Effector CD8-positive, alpha-beta T cell (primary cell): Measurements from ENCODE around the gene PXYLP1.

Experiments used
- DNase-seq: peaks from one replicate; lab custom pipeline; 2025; lab: John Stamatoyannopoulos, UW

The PXYLP1 gene

DNA sequence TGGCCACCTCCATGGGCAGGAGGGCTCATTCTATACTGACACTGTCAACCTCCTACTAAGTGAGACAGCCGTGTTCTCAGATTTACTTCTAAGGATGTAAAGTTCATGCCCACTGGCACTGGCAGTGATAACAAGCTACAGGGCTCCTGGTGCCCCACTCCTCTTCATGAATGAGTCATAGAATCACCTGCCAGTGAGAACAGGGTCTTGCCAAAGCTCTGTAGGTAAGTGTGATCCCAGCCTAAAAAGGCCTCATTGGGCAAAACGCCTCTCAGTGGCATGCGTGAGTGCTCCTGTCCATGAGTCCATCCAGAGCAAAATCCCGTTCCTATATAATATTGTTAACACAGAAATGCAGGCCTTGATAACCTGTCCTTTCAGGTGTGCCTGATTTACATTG is 17.4 kb downstream of the PXYLP1 start:
- no peak for DNase-seq

DNA sequence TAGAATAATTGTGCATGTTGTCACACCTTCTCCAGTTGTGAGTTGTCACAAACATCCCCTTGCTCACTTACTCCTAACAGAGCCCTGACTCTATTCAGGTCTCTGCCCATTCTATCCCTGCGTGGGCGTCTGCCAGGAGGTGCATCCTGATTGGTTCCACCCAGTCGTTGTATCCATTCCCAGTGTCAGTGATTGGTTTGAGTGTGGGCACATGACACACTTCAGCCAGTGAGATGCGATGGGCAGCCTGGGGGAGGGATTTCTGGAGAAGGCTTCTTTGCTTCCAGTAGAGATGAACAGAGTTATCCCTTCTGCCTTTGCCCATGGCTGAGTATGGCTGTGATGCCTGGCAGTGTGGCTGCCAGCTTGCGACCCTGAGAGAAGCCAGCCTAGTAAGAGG is 18.7 kb downstream of the PXYLP1 start:
- DNase-seq: no peak

DNA sequence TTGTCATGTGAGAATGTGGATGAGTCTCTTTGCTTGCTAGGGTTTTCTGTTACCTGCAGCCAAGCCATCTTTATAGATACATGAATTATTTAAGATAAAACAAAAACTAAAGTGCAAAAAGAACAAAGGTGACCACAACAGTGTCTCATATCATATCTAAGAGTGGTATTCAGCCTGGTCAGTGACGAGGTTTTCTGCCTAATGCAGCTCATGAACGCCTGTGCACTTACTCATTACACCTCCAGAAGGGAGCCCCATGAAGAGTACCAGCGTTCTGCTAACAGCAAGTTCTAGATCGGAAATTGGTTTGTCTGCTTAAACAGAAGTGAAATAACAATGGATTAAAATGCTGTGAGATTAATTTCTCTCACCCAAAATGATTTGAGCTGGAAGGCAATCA is 19.2 kb downstream of the PXYLP1 start:
- no peak for DNase-seq

DNA sequence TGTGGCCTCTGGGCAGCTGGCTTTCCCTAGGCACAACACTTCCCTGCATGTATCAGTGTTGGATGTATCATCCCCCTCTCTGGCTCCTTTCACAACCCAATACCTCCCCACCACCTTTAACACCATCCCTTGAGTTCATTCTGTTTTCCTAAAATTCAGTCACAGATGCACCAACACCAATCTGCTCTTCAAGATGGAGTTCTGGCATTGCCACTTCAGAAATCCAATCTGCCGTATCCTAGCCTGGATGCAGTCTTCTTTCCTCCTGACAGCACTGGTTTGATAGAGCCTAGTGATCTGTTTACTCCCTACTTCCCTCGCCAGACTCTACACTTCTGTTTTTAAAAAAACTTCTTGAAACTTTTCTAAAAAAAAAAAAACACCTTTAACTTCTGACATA is 21.7 kb downstream of the PXYLP1 start:
- DNase-seq: no peak

DNA sequence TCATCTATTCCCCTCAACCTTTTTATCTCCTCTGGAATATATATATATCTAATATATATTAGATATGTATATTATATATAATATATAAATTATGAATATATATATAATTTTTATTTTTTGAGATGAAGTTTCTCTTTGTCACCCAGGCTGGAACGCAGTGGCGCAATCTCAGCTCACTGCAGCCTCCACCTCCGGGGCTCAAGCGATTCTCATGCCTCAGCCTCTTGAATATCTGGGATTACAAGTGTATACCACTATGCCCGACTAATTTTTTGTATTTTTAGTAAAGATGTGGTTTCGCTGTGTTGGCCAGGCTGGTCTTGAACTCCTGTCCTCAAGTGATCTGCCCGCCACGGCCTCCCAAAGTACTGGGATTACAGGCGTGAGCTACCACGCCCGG is 22.2 kb downstream of the PXYLP1 start:
- no peak for DNase-seq

DNA sequence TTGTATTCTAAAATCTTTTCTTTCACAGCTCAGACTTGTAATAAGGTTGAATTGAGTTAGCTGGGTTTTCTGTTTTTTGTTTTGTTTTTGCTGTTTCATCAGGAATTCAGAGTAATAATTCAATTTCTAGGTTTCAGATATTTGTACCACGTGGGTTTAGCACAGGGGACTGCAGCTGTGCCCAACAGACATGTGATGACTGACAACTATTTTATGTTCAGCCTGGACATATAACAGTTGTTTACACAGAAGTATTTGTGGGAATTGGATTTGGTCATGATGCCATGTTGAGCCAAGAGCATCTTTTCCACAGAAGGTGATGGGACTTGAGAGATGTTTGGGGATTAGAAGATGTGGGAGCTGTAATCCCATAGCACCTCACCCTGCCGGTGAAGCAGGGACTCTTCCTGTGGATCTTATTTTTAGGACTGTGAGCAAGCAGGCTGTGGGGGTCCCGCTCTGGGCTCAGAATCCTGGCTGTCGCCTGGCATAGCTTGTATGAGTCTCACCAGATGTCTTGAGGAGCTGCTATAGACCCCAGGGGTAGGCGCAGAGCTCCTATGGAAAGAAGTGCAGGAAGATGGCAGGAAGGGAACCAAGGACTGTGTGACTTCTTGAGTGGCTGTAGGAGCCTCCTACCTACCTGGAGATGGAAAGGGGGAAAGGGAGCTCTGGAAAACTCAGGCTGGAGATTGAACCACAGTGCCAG is 23.7 kb downstream of the PXYLP1 start:
- DNase-seq: no peak

DNA sequence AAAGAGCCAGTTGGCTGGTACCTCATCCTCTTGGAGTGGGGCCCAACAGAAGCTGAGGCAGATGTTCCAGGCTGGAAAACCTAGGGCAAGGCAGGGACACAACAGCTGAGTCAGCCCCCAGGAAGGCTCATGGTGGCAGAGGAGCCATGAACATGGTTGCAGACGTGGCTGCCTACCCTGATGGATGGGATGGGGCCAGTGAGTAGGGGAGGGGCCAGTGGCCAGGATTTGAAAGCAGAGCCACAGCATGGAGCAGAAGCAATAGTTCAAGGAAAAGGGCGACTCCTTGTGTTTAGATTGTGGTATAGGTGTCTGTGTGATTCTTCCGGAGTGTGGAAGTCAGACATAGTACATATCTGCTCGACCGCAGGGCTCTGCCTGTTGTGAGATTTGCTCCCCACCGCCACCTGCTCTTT is 24.2 kb downstream of the PXYLP1 start:
- DNase-seq: peak; percentile 20

DNA sequence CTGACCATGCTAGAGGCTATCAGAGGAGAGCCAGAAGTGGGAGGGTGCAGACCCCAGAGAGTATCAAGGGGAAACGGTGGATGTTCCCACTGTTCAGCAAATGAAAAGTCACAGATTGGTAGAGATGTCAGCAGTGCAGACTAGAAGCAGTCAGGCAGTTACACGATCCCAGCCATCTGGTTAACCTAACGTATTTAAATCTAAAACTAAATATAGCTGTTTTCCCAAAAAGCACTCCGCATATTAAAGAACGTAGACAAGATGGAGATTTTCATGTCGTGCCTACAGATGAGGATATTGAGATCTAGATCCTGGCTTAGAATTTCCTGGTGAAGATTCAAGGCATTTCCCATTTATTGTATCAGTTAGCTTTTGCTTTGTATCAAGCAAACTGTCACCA is 25.2 kb downstream of the PXYLP1 start:
- no peak for DNase-seq

DNA sequence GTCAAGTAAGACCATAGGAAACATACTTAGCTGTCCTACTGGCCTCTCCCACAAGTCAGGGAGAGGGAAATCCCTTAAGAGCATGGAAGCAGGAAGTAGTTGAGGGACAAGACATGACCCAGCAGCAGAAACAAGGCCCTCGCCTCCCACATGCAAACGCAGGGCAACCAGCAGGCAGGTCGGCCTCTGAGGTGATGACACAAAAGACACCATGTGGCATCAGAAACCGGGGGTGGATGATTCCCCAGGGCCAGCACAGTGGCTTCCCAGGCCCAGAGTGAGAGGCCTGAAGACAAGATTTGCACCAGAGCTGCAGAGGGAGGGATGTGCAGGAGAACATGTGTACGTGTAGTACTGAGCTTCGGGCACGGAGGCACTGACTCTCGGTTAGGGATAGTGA is 26.3 kb downstream of the PXYLP1 start:
- DNase-seq: no peak

DNA sequence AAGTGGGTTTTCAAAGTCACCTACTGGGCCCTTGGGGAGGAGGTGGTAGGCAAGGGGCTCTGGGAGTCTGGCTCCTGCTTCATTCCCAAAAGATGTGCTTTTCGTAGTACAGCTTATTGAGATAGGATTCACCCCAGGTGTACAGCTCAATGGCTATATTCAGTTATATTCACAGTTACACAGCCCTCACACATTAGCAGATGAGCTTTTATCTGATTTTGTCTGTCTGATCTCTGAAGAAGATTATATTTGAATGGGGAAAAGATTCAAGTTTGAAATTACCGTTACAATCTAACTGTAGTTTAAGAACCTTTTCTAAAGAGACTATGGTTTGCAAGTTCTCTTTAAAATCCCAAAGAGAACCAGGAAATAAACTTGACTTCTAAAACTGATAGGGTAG is 27.3 kb downstream of the PXYLP1 start:
- DNase-seq: no peak

DNA sequence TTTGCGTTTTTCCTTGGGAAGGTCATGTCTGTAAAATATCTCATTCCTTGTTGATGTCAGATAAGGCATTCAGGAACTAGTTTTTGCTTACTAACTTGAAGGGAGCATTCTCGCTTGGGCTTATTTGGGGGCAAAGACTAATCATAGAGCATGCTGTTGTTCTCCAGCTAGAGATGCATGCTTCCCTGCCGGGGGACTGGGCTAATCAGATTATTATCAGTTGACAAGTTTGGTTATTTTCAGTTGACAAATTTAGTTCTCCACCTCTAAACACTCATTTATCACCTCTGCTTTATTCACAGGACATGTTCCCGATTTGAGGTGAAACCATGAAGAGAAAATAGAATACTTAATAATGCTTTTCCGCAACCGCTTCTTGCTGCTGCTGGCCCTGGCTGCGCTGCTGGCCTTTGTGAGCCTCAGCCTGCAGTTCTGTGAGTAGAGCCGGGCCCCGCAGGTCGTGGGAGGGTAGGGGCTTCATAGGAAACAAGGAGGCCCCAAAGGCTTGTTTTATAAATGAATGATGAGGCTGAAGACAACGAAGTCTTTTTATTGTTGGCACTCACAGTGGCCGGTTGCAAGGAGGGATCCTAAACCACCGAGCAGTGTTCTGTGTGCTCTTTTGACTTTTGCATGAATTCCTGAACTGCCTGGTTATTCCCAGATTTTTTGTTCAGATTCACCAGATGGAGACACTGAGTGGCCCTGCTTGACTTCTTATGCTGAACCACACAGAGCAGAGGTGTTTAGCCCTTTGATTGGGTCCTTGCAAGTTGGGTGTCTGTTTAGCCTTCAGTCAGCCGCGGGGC is 28.4 kb downstream of the PXYLP1 start:
- no peak for DNase-seq

DNA sequence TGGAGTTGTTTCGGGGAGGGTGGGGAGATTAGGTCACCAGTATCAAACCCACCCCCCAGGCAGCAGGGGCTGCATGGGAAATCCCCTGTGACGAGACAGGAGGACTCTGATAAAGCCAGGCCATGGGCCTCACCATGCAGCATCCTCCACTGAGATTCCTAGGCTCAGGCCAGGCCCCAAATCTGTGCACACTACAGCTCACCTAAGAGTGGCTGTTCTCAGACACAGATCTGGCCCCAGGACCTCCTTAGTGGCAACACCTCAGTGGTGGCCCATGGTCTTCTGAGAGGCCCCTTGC is 29.0 kb downstream of the PXYLP1 start:
- DNase-seq: no peak

DNA sequence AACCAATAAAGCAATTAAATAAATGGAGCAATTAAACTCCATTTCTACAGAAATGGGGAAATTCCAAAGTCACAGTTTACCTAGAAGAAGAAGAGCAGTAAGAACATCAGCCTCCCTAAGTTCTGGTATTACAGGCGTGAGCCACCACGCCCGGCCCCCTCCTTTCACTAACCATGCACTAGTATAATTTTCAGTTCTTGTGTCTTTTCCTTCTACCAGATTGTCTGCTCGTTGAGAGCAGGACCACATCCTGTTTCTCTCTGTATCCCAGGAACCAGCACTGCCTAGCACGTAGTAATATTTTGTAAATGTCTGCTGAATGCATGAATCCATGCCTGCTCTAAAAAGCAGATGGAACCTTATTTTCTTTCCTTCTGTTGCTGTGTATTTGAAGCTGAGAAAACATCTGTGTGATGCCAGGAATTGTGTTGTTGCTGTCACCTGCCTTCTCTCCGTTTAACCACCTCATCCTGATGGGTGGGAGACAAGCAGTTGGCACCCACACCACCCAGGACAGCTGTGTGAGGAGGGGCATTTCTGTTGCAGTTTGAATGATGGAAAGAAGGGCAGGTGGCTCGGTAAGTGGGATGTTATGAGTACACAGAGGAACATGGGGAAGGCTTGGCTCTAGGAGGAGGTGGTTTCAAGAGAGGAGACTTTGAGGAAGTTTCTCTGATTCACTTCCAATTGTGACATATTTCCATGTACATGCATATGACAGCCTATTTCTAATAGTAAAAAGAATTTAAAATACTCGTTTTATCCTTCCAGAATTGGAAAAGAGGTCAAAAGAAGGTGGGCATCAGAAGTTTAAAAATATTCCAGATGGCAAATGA is 30.1 kb downstream of the PXYLP1 start:
- DNase-seq: no peak

DNA sequence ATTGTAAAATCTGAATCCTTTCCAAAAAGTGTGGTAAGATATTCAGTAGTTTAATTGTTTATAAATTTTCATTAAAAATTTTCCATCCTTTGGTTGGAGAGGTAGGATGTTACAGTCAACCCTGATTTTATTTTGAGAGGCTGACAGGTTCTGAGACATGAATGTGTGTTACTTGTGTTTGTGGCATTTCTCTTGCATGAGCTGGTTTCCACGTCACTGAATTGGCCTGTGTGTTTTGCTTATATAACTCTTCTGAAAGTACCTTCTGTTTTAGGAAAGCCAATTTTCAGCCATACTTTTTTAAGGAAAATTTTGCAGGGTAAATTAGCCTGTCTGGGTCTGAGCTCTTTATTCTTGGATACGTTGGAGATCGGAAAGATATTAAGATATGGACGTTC is 30.7 kb downstream of the PXYLP1 start:
- DNase-seq: no peak

DNA sequence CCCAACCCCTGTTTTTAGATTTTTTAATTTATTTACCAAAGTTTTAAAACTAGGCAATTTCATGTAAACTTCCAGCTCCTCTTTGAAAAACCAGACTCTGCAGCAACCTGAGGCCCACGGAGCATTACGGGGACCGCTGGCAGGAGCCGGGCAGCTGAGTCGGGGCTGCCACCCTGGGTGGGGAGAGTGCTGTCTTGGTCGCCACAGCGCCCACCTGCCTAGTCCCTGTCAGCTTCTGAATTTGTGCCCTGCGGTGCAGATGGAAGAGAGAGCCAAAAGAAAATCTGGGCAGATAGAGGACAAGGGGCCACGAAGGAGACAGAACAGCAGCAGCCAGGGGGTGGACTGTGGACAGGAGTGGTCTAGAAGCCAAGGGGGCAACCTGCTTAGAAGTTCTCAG is 34.6 kb downstream of the PXYLP1 start:
- DNase-seq: no peak

DNA sequence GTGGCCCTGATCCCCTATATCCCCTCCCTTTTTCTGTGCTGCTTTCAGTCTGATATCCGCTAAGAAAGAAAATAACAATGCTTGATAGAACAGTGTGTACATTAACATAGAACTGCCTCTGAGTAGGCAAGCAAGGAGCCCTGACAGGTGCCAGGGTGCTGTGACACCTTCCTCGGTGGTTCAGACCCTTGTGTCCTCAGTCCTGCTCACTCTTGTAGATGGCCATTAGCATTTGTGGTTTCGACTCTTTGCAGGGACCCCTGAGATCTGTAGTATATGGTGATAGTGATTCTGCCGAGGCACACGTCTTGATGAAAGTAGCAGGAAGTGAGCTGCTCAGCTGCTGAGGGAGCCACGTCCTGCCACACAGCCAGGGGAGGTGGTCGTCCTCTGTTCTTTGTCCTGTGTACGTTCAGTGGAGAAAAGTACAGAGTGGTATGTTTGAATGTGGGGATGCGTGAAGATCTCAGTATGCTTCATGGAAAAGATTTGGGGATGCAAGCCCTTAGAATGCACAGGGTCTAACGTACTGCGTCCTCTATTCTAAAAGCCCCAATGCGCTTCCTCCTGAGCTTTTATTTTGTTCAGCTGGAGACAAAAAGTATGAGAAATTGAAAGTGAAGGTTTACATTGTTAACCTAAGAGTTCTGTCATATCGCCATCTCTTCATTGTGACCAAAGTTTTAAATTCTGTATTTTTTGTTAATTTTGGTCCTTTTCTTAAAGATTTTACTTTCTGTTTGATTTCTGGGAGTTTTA is 35.4 kb downstream of the PXYLP1 start:
- no peak for DNase-seq

DNA sequence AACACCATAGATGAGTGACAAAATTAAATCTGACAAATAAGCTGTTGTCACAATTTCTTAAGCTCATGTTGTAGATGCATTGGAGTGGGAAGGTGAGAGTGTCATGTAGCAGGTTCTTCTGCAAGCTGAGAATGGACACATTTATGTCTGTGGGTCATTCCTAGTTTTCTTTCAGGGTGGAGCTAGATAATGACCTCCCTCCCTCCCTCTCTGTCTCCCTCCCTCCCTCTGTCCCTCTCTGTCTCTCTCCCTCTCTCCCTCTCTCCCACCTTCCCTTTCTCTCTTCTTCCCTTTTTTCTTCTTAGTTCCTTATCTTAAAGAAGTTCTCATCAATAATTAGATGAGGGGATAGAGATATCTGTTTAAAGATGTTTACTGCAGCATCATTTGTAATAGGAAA is 36.0 kb downstream of the PXYLP1 start:
- DNase-seq: no peak

DNA sequence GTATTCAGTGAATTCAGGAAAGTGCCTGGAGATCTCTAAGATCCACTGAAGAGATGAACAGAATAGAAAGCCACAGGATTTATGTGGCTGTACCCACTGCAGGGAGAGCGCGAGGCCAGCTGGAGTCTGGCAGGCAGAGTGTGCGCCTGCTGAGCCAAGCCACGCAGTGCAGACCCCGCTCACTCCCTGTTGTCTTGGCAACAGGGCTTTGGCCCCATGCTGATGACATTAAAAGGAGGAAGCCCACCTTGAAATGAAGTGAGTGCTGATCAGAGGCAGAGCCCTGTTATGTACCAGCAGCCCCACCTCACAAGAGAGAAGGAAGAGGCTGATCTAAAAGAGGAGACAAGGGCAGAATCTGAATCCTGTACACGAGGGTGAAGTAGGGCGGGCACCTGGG is 36.7 kb downstream of the PXYLP1 start:
- DNase-seq: no peak

DNA sequence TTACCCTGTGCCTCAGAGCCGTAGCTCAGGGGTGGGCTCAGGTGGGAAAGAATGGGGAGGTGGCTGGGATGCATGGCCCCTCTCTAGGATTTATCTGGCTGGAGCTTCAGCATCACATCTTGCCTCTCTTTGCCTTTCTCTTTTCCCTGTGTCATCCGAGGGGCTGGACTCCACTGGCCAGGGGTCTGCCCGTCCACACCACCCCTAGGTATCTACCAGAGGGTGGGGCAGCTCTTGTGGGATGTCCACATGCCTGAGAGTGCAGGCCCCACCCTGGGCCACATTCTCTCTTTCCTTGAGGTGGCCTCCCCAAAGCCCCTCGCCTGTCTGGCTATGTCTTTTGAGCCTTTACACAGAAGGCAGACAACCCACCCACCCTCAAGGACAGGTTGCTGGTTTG is 37.2 kb downstream of the PXYLP1 start:
- DNase-seq: no peak

DNA sequence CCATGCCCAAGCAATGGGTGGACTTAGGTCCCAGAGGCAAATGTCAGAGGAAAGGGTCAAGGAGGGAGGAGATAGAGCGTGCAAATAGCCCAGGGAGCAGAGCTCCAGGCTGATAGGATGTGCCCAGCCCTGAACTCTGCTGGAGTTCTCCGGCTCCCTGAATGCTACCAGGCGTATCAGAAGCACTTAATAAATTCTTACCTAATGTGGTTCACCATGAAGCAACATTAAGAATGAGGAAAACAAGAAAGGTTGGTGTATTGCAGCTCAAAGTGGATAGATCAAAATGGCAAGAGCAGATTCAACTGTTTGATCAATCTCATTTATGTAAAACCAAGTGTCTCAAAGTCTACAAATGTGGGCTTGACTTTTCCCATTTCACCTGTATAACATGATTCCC is 38.3 kb downstream of the PXYLP1 start:
- no peak for DNase-seq

DNA sequence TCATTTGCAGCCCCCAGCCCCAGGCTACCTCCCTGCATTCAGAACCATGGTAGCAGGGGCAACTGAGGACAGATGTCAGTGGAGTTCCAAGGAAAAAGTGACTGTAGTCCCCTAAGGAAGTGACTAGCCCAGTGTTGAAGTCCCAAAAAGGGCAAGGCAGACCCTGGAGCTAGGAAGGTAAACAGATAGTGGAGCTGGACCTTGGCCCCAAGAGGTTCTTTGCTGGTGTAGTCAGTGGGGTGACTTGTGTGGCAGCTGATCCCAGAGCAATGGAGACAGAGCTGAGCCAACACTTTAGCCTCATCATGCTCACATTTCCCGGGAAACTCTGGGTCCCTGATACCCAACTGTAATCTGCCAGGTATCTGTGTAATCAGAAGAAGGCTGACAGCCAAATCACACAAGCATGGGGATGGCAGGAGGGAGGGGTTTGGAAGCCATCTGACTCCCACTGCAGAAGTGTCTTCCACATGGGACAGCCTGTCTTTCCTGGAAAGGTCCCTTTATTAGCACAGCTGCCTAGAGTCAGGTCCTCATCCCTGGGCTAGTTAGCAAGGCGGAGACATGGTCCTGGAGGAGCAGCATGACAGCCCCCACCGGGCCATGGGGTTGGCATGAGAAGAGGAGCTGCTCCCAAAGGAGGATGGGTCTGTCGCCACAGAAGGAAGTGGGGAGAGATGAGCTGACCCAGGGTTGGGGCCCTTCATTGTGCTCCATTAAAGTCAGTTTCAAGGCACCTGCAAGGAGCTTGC is 39.8 kb downstream of the PXYLP1 start:
- no peak for DNase-seq
